HG03439 (cell line): ENCODE results near the gene TGFB1.
"Not testable (repeated sequence)": the region's sequence is repeated elsewhere in the genome, so short reads cannot be mapped to it uniquely, and the experiment has no call there.

ENCODE experiments used
- ATAC-seq: cut with Tn5 transposase; IDR thresholded peaks from one replicate; pipeline ENCODE4 v1.9.1; 2021; ENCODE audit warnings: mild to moderate bottlenecking, moderate library complexity; ENCODE audit not compliant: unreplicated experiment

TGFB1 gene

GRCh38 chr19:41304706-41305483 lies 48.8 kb downstream of the TGFB1 start:
- no peak for ATAC-seq

GRCh38 chr19:41303954-41304353 lies 49.8 kb downstream of the TGFB1 start:
- no peak for ATAC-seq

GRCh38 chr19:41302624-41303351 lies 50.9 kb downstream of the TGFB1 start:
- ATAC-seq = no peak

- ATAC-seq = no peak
These were observed 53.2 kb downstream of the TGFB1 start for GRCh38 chr19:41300555-41300954.

- ATAC-seq = no peak
These were observed 54.0 kb downstream of the TGFB1 start for GRCh38 chr19:41299755-41300089.

GRCh38 chr19:41299046-41299754 lies 54.5 kb downstream of the TGFB1 start:
- ATAC-seq = no peak

- ATAC-seq = no peak
These were observed 55.3 kb downstream of the TGFB1 start for GRCh38 chr19:41298348-41298964.

GRCh38 chr19:41297628-41298347 lies 55.9 kb downstream of the TGFB1 start:
- ATAC-seq = peak; percentile 68

GRCh38 chr19:41296433-41296871 lies 57.3 kb downstream of the TGFB1 start:
- no peak for ATAC-seq

GRCh38 chr19:41295499-41295898 lies 58.2 kb downstream of the TGFB1 start:
- ATAC-seq = no peak

GRCh38 chr19:41294393-41294792 lies 59.3 kb downstream of the TGFB1 start:
- ATAC-seq = no peak

- not testable (repeated sequence) for ATAC-seq
These were observed 63.9 kb downstream of the TGFB1 start for GRCh38 chr19:41289814-41290213.

GRCh38 chr19:41288673-41289530 lies 64.8 kb downstream of the TGFB1 start:
- ATAC-seq = no peak
